Measurements from ENCODE around the gene PALM. TPM values are rescaled to one million over a fixed set of nuclear protein-coding genes. Genes with fewer than 3 reads are reported as not detected.

The PALM gene
- total RNA-seq, 1 experiment from 2014 or later, result 22.1 TPM

- H3K27me3 Mint-ChIP-seq (ENCODE audit: low read depth), result no peaks in the 10 kb centered on the region
- H3K27ac Mint-ChIP-seq, result no peak overlapping the region
- H3K4me1 Mint-ChIP-seq, result no peaks in the 10 kb centered on the region
- DNase-seq (ENCODE audit: low spot score), result no peak
- ChIA-PET CTCF (interaction anchor here (0.6 to 0.7 kb wide), 3 partner anchors 23 to 556 kb away, joined by 3 to 5 read pairs (median 4); partner anchors contain the start of gene RNF126), POLR2A (interaction anchor here (0.6 kb wide), 1 partner anchor 392 kb away, joined by 3 read pairs; no protein-coding TSS in a partner anchor)
- TF ChIP-seq MXD4 (CRISPR knock-in tag; IDR thresholded peaks at IDR 0.05; ENCODE audit: borderline replicate concordance), result no peak
- no peak for TF ChIP-seq HMGA2 (CRISPR knock-in tag; IDR thresholded peaks at IDR 0.05)
- TF ChIP-seq ZNF317 (CRISPR knock-in tag; IDR thresholded peaks at IDR 0.05; ENCODE audit: borderline replicate concordance, low read depth), result no peak
- no peak for TF ChIP-seq ATF3 (CRISPR knock-in tag; conservative IDR thresholded peaks at IDR 0.05)
- no peak for TF ChIP-seq MLX (CRISPR knock-in tag; IDR thresholded peaks at IDR 0.05)
- TF ChIP-seq ZNF671 (CRISPR knock-in tag; IDR thresholded peaks at IDR 0.05), result no peak
- no peak for TF ChIP-seq JAZF1 (CRISPR knock-in tag; IDR thresholded peaks at IDR 0.05)
- TF ChIP-seq ATF6 (CRISPR knock-in tag; IDR thresholded peaks at IDR 0.05), result no peak
- TF ChIP-seq ZNF425 (CRISPR knock-in tag; conservative IDR thresholded peaks at IDR 0.05), result no peak
- H3K36me3 Mint-ChIP-seq, result no peaks in the 10 kb centered on the region
- H3K4me3 Mint-ChIP-seq, result no peak overlapping the region
- no peak for ATAC-seq
- H3K9me3 Mint-ChIP-seq, result no peaks in the 10 kb centered on the region
Measured at GRCh38 chr19:688214-688613, 20.5 kb upstream of the PALM start.

DNA sequence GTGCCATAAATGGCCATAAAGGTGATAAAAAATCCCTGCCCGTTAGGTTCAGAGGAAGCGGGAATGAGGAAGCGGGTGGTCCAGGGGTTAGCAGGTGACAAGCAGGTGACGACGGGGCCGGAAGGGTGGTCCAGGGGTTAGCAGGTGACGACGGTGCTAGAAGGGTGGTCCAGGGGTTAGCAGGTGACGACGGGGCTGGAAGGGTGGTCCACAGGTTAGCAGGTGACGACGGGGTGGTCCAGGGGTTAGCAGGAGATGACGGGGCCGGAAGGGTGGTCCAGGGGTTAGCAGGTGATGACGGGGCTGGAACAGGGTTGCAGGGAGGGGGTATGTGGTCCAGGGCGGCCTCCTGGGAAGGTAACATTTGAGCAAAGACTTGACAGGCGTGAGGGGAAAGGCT is 19.7 kb upstream of the PALM start:
- TF ChIP-seq ZNF138 (CRISPR knock-in tag; conservative IDR thresholded peaks at IDR 0.05), result no peak
- peak; percentile 76; the same call in 1 of the 2 replicates for TF ChIP-seq GTF2I (CRISPR knock-in tag; conservative IDR thresholded peaks at IDR 0.05)
- Mint-ChIP-seq H3K27ac (no peak overlapping the region), H3K27me3 (ENCODE audit: low read depth) (no peaks in the 10 kb centered on the region), H3K36me3 (no peaks in the 10 kb centered on the region), H3K4me3 (no peak overlapping the region), H3K9me3 (no peaks in the 10 kb centered on the region), H3K4me1 (no peaks in the 10 kb centered on the region)
- no peak for ATAC-seq
- DNase-seq (ENCODE audit: low spot score), result no peak
- POLR2A ChIA-PET, result no interaction called here
- CTCF ChIA-PET, result interaction anchor here (0.7 to 1.5 kb wide), 2 partner anchors 15 to 555 kb away, joined by 3 read pairs; no protein-coding TSS in a partner anchor

GRCh38 chr19:690203-690602 is 18.5 kb upstream of the PALM start:
- no peak for DNase-seq (ENCODE audit: low spot score)
- no peaks in the 10 kb centered on the region for H3K4me1 Mint-ChIP-seq
- H3K9me3 Mint-ChIP-seq, result no peaks in the 10 kb centered on the region
- no peaks in the 10 kb centered on the region for H3K27me3 Mint-ChIP-seq (ENCODE audit: low read depth)
- H3K36me3 Mint-ChIP-seq, result no peaks in the 10 kb centered on the region
- H3K27ac Mint-ChIP-seq, result no peak overlapping the region
- CTCF ChIA-PET, result interaction anchor here (0.7 to 1.5 kb wide), 4 partner anchors 10 to 291 kb away, joined by 3 to 4 read pairs (median 4); no protein-coding TSS in a partner anchor
- no peak overlapping the region for H3K4me3 Mint-ChIP-seq
- no peak for ATAC-seq
- POLR2A ChIA-PET, result no interaction called here
- TF ChIP-seq TEAD4 (CRISPR knock-in tag; IDR thresholded peaks at IDR 0.05), result no peak
- TF ChIP-seq ZNF219 (CRISPR knock-in tag; IDR thresholded peaks at IDR 0.05; ENCODE audit: borderline replicate concordance), result no peak
- TF ChIP-seq SP1 (CRISPR knock-in tag; conservative IDR thresholded peaks at IDR 0.05), result no peak
- no peak for TF ChIP-seq GABPB1 (CRISPR knock-in tag; IDR thresholded peaks at IDR 0.05)
- TF ChIP-seq ZBTB43 (CRISPR knock-in tag; IDR thresholded peaks at IDR 0.05), result no peak
- no peak for TF ChIP-seq JUN (CRISPR knock-in tag; IDR thresholded peaks at IDR 0.05)
- TF ChIP-seq USF2 (CRISPR knock-in tag; IDR thresholded peaks at IDR 0.05), result no peak
- TF ChIP-seq ZSCAN18 (CRISPR knock-in tag; IDR thresholded peaks at IDR 0.05), result no peak
- TF ChIP-seq, protein P1, sequence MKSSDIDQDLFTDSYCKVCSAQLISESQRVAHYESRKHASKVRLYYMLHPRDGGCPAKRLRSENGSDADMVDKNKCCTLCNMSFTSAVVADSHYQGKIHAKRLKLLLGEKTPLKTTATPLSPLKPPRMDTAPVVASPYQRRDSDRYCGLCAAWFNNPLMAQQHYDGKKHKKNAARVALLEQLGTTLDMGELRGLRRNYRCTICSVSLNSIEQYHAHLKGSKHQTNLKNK (CRISPR knock-in tag; IDR thresholded peaks at IDR 0.05), result no peak
- no peak for TF ChIP-seq ZNF138 (CRISPR knock-in tag; conservative IDR thresholded peaks at IDR 0.05)

Data from WTC11 (cell line).